ENCODE data around the gene ZFPL1. TPM values are rescaled to one million over a fixed set of nuclear protein-coding genes. Genes with fewer than 3 reads are reported as not detected.

ZFPL1 gene
- 35.1 and 40.6 TPM in 2 replicates for total RNA-seq

DNA sequence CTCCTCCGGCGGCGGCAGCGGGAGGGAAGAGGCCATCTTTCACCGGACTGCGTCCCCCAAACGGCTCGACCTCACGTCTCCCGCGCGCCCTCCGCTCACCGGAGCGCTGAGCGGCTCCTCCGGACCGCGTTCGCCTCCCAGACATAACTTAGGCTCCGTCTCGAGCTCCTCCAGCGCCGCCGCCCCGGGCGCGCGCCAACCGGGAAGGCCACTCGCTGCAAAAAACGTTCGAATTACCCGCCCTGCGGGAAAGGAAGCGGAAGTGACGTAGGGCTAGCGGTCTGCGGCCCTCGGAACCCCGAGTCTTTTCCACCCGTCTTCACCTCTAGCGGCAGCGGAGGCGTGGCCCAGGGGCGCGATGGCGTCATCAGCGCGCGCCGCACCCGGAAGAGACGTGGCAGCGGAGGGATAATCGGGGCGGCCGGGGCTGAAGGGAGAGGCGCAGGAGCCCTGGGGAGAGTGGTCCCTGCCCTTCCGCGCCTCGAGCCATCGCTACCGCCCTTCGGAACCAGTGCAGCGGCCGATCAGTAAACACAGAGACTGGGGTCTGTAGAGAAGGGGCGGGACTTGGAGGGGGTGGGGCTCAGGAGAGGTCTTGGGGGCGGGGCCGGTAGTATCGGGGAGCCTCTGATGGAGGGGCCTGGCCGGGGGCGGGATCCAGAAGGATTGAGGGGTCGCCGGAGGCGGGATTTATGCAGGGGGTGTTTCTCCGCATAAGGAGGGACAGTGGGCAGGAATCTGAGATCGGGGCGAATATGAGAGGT, at the start of gene ZFPL1, which contains the start of gene CDCA5:
Gene ZFPL1 (plus strand): TSS at position 389 of the 764 bp plus-strand sequence. CDS start 477 bp downstream, outside the sequence.
Gene CDCA5 (minus strand): TSS at position 207 of the 764 bp plus-strand sequence. CDS start 62 bp downstream, at position 145.

DNA sequence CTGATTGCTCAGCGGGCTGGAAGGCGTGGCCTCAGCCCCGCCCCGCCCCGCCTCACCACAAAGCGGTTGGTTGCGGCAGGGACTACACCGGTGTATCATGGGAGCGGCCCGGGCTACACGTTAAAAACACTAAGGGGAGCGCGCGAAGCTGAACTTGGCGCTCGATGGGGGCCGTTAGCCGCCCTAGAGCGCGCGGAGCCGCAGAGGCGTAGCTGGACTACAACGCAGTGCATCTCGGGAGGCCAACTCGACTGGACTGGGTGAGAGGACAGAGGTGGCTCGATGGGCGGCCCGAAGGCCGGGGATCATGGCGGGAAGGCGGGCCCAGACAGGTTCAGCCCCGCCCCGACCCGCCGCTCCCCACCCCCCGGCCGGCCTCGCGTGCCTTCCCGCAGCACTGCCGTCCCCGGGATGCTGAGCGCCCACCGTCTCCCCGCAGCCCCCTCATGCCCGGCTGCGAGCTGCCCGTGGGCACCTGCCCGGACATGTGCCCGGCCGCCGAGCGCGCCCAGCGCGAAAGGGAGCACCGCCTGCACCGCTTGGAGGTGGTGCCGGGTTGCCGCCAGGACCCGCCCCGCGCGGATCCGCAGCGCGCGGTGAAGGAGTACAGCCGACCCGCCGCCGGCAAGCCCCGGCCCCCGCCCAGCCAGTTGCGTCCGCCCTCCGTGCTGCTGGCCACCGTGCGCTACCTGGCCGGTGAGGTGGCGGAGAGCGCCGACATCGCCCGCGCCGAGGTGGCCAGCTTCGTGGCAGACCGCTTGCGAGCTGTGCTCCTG, 43.0 kb upstream of the ZFPL1 start, which contains the start of gene SAC3D1:
Gene SAC3D1 (plus strand): TSS at position 364 of the 776 bp plus-strand sequence. CDS start 83 bp downstream, at position 447.

DNA sequence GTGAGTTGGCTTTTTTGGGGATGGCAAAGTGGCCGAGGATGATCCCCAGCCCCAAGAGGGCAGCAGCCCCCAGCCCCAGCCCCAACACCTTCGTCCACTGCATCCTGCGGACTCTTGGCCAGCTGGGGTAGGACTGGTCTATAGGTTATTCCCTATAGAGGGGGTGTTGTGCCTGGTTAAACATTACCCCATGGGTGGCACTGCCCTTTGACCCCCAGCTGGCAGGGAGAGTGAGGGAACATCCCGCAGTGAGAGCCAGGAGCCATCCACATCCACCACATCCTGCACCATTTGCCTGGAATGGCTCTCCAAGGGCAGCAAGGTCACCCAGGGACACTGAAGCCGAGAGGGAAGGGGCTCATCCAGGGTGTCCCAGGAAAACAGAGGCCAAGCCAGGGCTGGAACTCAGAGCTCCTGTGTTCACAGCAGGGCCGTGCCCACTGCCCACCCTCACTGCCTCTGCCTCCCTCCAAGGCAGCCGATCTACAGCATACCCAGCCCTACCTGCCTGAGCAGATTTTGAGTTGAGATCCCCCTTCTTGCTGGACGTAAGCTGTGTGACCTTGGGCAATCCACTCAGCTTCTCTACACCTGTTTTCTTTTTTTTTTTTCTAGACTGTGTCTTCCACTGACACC, 25.5 kb upstream of the ZFPL1 start, which contains the start of gene NAALADL1:
Gene NAALADL1 (minus strand): TSS at position 135 of the 636 bp plus-strand sequence. CDS start 32 bp downstream, at position 103.

DNA sequence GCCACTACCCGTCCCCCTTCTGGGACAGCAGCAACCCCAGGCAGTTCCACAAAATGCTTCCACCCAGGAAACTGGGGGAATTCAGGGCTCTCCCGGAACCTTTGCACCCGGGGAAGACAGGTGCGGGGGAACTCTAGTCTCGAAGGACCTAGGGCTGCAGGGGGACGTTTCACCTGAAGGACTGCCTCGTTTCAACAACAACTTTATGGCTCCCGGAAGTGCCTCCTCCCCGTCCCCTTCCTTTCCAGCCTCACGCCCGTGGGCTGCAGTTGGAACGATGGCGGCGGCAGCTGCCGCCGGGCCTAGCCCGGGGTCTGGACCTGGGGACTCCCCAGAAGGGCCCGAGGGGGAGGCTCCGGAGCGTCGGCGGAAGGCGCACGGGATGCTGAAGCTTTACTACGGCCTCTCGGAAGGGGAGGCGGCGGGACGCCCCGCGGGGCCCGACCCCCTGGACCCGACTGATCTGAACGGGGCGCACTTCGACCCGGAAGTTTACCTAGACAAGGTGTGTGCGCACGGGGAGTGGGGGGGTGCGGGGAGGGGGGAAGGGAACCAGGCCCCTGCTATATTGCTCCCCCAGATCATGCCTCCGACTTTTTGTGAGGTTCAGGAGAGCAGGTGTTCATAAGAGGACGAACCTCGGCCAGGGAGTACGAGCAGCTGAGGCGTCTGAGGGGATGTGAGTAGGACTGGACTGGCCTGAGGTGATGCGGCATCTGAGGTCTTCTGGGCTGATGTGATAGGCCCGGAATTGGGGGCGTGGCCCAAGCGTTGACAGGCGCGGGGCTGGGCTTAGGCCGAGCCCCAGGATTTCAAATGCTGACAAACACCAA, 12.2 kb downstream of the ZFPL1 start, which contains the start of gene VPS51:
Gene VPS51 (plus strand): TSS at position 241 of the 833 bp plus-strand sequence. CDS start 37 bp downstream, at position 278.

DNA sequence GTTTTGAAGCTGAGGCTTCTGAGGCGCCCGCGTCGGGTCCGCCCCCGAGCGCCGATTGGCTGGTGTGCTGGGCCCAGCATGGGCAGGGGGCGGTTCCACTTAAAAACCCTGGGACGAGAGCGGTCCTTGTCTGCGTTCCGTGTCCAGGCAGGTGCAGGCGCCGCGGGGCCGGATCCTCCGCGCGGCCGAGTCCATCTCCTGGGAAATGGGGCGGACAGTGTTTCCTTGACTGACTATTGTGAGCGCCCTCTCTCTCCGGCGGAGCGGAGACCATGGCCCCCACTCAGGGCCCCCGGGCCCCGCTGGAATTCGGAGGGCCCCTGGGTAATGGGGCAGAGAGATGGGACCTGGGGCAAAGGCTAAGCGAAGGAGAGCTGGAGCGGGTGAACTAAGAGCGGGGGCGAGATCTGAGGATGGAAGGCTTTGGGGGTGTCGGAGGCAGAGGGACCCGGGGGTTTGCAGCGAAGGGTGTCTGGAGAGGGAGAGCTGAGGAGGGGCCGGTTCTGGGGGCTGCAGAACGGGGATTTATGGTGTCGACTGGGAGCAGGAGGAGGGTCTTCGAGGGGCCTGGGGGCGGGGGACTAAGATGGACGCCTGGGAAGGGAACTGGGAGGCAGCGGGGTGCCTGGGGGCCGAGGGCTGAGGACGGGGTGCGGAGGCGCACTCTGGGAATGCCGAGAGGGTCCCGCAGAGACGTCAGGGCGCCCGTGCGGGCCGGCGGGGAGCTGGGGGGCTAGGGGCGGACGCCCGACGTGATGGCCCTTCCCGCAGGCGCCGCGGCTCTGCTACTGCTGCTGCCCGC, 27.9 kb downstream of the ZFPL1 start, which contains the start of gene TM7SF2:
Gene TM7SF2 (plus strand): TSS at position 129 of the 802 bp plus-strand sequence. CDS start 144 bp downstream, at position 273.

DNA sequence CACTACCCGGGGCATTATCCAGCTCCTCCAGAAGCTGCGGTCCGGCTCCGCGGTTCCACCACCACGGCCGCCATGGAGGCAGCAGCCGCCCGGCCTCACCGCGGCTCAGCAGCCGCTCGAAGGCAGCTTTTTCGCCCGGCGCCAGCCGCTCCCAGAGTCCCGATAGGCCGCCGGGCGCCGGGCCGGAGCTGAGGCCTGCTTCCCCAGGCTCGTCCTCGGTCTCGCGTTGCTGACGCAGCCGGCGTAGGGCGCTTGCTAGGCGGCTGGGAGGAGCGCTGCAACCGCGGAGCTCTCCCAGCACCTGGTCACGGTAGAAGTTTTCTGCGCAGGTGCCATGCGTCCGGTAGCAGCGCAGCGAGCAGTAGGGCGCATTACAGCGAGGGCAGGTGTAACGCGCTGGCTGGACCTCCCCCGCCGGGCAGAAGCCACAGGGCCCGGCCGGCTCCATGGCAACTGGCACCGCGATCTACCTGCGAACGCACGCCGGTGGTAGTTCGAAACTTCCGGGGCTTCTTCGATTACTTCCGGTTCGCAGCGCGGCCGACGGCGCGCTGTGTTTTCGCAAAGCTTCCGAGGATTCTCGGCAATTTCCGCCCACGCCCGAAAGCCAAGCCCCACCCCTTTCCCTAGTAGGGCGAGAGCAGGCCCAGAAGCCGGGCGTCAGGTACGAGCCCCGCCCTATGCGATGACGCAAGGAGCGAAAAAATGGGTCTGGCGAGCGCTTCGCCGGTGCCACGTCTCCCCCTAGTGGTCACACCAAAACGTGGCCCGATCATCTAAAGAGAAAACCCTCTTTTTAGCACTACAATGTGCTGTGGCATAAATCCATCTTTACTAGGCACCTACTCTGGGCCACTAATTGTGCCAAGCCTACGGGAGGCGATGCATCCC, 33.4 kb downstream of the ZFPL1 start, which contains the start of gene ZNHIT2:
Gene ZNHIT2 (minus strand): TSS at position 496 of the 891 bp plus-strand sequence. CDS start 48 bp downstream, at position 448.

DNA sequence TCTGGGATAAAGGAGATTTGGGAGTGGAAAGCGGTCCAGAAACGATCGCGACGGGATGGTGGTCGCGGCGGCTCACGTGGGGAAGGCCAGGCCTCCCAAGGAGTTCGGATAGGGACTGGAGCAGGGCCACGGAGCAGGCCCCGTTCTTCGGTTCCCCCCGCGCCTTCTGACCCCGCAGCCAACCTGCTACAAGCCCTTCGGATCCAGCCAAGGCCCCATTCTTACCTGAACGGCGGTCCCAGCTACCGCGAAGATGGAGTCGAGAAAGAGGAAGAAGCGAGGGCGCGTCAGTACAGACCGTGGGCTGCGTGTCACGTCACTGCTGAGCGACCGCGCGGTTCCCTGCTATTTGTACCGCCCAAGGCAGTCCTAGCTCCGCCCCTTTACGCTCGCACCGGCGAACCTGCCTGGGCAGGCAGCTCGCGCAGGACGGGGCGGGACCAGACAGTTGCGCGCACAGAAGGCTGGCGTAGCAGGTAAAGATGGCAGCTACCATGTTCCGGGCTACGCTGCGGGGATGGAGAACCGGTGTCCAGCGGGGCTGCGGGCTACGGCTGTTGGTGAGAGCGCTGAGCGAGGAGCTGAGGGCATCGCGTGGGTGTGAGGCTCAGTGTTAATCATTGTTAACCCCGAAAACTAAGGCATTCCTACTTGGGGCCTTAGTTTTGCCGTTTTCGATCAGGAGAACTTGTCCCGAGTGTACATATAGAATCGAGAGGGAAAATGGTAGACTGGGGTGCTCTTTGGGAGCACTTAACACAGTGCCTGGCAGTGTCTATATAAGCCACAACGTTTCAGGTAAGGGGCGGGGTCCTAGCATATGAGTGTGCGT, 38.1 kb downstream of the ZFPL1 start, which contains the start of the genes FAU and MRPL49:
Gene FAU (minus strand): TSS at position 270 of the 832 bp plus-strand sequence. CDS start 321 bp downstream, outside the sequence.
Gene MRPL49 (plus strand): TSS at position 457 of the 832 bp plus-strand sequence. CDS start 26 bp downstream, at position 483.

DNA sequence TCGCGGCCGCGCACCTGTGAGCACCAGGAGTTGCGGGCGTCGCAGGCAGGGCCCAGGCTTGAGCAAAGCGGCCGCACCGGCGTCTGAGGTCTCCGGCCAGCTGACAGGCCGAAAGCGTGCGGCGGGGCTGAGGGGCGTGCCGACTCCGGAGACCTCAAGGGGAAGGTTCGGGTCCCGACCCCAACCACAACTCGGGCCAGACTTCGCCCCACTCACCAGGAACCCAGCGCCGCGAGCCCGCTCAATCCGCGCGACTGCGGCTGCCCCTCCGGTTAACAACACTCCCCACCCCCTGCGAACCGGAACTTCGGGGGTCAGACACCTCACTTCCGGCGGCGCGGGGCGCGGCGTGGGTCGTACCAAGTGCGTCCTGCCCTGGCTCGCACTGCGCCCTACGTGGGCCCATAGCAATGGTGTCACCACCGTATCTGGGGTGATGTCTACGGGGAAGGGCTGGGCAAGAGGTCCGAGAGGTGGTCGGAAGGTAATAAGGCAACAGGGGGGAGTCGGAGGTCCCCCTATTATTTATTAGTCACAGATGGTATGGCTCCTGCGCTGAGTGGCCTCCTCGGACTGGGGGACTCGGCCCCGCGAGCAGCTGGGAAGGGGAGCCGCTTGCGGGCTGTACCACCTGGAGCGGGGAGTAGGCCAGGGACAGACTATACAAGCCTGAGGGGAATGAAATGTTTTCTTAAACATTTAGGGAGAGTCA, 50.4 kb downstream of the ZFPL1 start, which contains the start of gene SYVN1:
Gene SYVN1 (minus strand): TSS at position 280 of the 712 bp plus-strand sequence. CDS start 918 bp downstream, outside the sequence.

Small RNAs within 50 kb of the gene (small RNA-seq; reads per million reads assigned to genes)
- not detected for gene SNX15

Other genes starting within 250 kb of the ZFPL1 start
- under 0.01 TPM in 2 replicates for gene CDC42BPG, start 239.6 kb upstream of the ZFPL1 start, total RNA-seq
- gene EHD1, start 205.6 kb upstream of the ZFPL1 start, total RNA-seq, result 72.4 and 90.2 TPM in 2 replicates
- gene ATG2A, start 167.0 kb upstream of the ZFPL1 start, total RNA-seq, result 15.3 and 15.4 TPM in 2 replicates
- gene PPP2R5B, start 159.5 kb upstream of the ZFPL1 start, total RNA-seq, result 8.2 TPM in 2 replicates
- gene GPHA2, start 148.3 kb upstream of the ZFPL1 start, total RNA-seq, result not detected in 2 replicates
- not detected in 2 replicates for gene MAJIN, start 112.1 kb upstream of the ZFPL1 start, total RNA-seq
- gene BATF2, start 87.3 kb upstream of the ZFPL1 start, total RNA-seq, result 0.39 and 1.4 TPM in 2 replicates
- gene ARL2, start 70.1 kb upstream of the ZFPL1 start, total RNA-seq, result 74.2 and 76.9 TPM in 2 replicates
- 11.9 and 13.4 TPM in 2 replicates for gene SNX15, start 56.8 kb upstream of the ZFPL1 start, total RNA-seq
- 5.9 and 7.7 TPM in 2 replicates for gene SAC3D1, start 43.0 kb upstream of the ZFPL1 start, total RNA-seq
- gene NAALADL1, start 25.7 kb upstream of the ZFPL1 start, total RNA-seq, result 18.5 and 25.1 TPM in 2 replicates
- 5.4 and 7.7 TPM in 2 replicates for gene CDCA5, start 182 bp upstream of the ZFPL1 start, total RNA-seq
- 123 and 217 TPM in 2 replicates for gene VPS51, start 12.0 kb downstream of the ZFPL1 start, total RNA-seq
- 4.2 and 8.5 TPM in 2 replicates for gene TM7SF2, start 27.6 kb downstream of the ZFPL1 start, total RNA-seq
- 8.9 and 9.5 TPM in 2 replicates for gene ZNHIT2, start 33.5 kb downstream of the ZFPL1 start, total RNA-seq
- gene FAU, start 37.9 kb downstream of the ZFPL1 start, total RNA-seq, result 154 and 175 TPM in 2 replicates
- 35.1 and 39.6 TPM in 2 replicates for gene MRPL49, start 38.1 kb downstream of the ZFPL1 start, total RNA-seq
- gene SYVN1, start 50.3 kb downstream of the ZFPL1 start, total RNA-seq, result 14.2 and 15.9 TPM in 2 replicates
- not detected in 2 replicates for gene SPDYC, start 86.0 kb downstream of the ZFPL1 start, total RNA-seq
- 82.6 and 111 TPM in 2 replicates for gene CAPN1, start 97.7 kb downstream of the ZFPL1 start, total RNA-seq
- gene POLA2, start 177.7 kb downstream of the ZFPL1 start, total RNA-seq, result 6.0 and 6.8 TPM in 2 replicates
- 21.0 and 24.5 TPM in 2 replicates for gene CDC42EP2, start 230.6 kb downstream of the ZFPL1 start, total RNA-seq
- 45.1 and 47.1 TPM in 2 replicates for gene DPF2, start 249.6 kb downstream of the ZFPL1 start, total RNA-seq

Measured in articular chondrocyte of knee joint (primary cell).